GM12878 (cell line): ENCODE results near the gene AAGAB.
"Not testable (repeated sequence)": the region's sequence is repeated elsewhere in the genome, so short reads cannot be mapped to it uniquely, and the experiment has no call there.

Source experiments
- ATF2 ChIP-seq: IDR thresholded peaks from 2 replicates; pipeline ENCODE4 v1.6.1; 2012; ENCODE audit warnings: low read length, inconsistent platforms
- CTCF ChIP-seq, 3 experiments: IDR thresholded peaks in 2 of 3; conservative IDR thresholded peaks in 1 of 3; 2 replicates each; pipeline ENCODE4 v1.5.1; 2011; ENCODE audit warnings: low read depth in 3 of 3, low read length in 3 of 3, mild to moderate bottlenecking in 3 of 3, control low read depth in 2 of 3, moderate library complexity in 2 of 3, inconsistent platforms in 1 of 3, mixed read lengths in 1 of 3; ENCODE audit not compliant: control insufficient read depth in 2 of 3, insufficient read depth in 1 of 3; ENCODE audit errors: extremely low read depth in 1 of 3
- EP300 ChIP-seq, 2 experiments: fragments of 150-350 bp in 1 of 2; IDR thresholded peaks; 2 replicates each; pipeline ENCODE4 v1.6.1; 2011 to 2012; ENCODE audit warnings: low read depth in 2 of 2, low read length in 2 of 2, borderline replicate concordance in 1 of 2, improper control_type of control experiment in 1 of 2, inconsistent platforms in 1 of 2; ENCODE audit not compliant: control insufficient read depth in 1 of 2
- EZH2 ChIP-seq: IDR thresholded peaks from 2 replicates; pipeline ENCODE4 v1.6.1; 2012; ENCODE audit warnings: low read depth, mild to moderate bottlenecking, control low read depth, inconsistent platforms, low read length, borderline replicate concordance; ENCODE audit not compliant: control insufficient read depth
- GATAD2B ChIP-seq: fragments of 450-650 bp; conservative IDR thresholded peaks from 2 replicates; pipeline ENCODE4 v1.6.1; 2017; ENCODE audit warnings: low read depth, mild to moderate bottlenecking, moderate library complexity
- MXI1 ChIP-seq: fragments of 150-350 bp; IDR thresholded peaks from 2 replicates; pipeline ENCODE4 v1.6.1; 2011; ENCODE audit warnings: low read depth, mild to moderate bottlenecking, inconsistent platforms, low read length, improper control_type of control experiment
- MYC ChIP-seq: IDR thresholded peaks from 2 replicates; pipeline ENCODE4 v1.6.1; 2011; ENCODE audit warnings: mild to moderate bottlenecking, low read length, moderate library complexity, inconsistent platforms; ENCODE audit not compliant: insufficient read depth, insufficient replicate concordance, insufficient read length, severe bottlenecking
- NFIC ChIP-seq: IDR thresholded peaks from 2 replicates; pipeline ENCODE4 v1.6.1; 2012; ENCODE audit warnings: low read depth, mild to moderate bottlenecking, inconsistent platforms, low read length, moderate library complexity
- POLR2A ChIP-seq: IDR thresholded peaks from 2 replicates; pipeline ENCODE4 v1.6.1; 2011; ENCODE audit warnings: low read depth, mild to moderate bottlenecking, low read length
- POLR2AphosphoS5 ChIP-seq: IDR thresholded peaks from 2 replicates; pipeline ENCODE4 v1.6.1; 2011; ENCODE audit warnings: mild to moderate bottlenecking, low read length, inconsistent platforms
- SMC3 ChIP-seq: IDR thresholded peaks from 2 replicates; pipeline ENCODE4 v1.6.1; 2011; ENCODE audit warnings: low read length, improper control_type of control experiment, borderline replicate concordance
- SREBF2 ChIP-seq: IDR thresholded peaks from 2 replicates; pipeline ENCODE4 v1.6.1; 2012; ENCODE audit warnings: mild to moderate bottlenecking, low read length
- ZBTB4 ChIP-seq: fragments of 450-650 bp; formaldehyde crosslinking; IDR thresholded peaks from 2 replicates; pipeline ENCODE4 v1.4.0; 2022; ENCODE audit warnings: mild to moderate bottlenecking, moderate library complexity
- ZNF207 ChIP-seq: fragments of 450-650 bp; IDR thresholded peaks from 2 replicates; pipeline ENCODE4 v1.6.1; 2014; ENCODE audit warnings: antibody characterized with exemption, mild to moderate bottlenecking, borderline replicate concordance

- not testable (repeated sequence) for TF ChIP-seq ZBTB4; POLR2A; ATF2; ZNF207; EP300 (IDR thresholded peaks at IDR 0.05; ENCODE audit: borderline replicate concordance in 1 of 2, control insufficient read depth in 1 of 2, low read depth in 2 of 2, low read length in 2 of 2); MYC; GATAD2B; CTCF (IDR thresholded peaks at IDR 0.05 in 2 of 3, conservative IDR thresholded peaks at IDR 0.05 in 1 of 3; ENCODE audit: control insufficient read depth in 2 of 3, extremely low read depth in 1 of 3, insufficient read depth in 1 of 3, low read depth in 3 of 3, low read length in 3 of 3); POLR2AphosphoS5; EZH2; SMC3; NFIC; MXI1; SREBF2
These were observed 101.4 kb downstream of the AAGAB start for GRCh38 chr15:67153044-67153443.
